NB4 (cell line): ENCODE data around the gene BACE1.

Source experiments
- CTCF ChIP-seq: IDR thresholded peaks from one replicate; pipeline ENCODE4 v1.5.1; 2012; ENCODE audit warnings: low read depth, low read length
- POLR2A ChIP-seq: IDR thresholded peaks from 2 replicates; pipeline ENCODE4 v1.6.1; 2011; ENCODE audit warnings: mild to moderate bottlenecking; ENCODE audit not compliant: insufficient read length; ENCODE audit errors: extremely low read depth
- TF ChIP-seq, protein P1 (sequence below): IDR thresholded peaks from 2 replicates; pipeline ENCODE4 v1.6.1; 2011; ENCODE audit warnings: low read depth, low read length

DNA sequence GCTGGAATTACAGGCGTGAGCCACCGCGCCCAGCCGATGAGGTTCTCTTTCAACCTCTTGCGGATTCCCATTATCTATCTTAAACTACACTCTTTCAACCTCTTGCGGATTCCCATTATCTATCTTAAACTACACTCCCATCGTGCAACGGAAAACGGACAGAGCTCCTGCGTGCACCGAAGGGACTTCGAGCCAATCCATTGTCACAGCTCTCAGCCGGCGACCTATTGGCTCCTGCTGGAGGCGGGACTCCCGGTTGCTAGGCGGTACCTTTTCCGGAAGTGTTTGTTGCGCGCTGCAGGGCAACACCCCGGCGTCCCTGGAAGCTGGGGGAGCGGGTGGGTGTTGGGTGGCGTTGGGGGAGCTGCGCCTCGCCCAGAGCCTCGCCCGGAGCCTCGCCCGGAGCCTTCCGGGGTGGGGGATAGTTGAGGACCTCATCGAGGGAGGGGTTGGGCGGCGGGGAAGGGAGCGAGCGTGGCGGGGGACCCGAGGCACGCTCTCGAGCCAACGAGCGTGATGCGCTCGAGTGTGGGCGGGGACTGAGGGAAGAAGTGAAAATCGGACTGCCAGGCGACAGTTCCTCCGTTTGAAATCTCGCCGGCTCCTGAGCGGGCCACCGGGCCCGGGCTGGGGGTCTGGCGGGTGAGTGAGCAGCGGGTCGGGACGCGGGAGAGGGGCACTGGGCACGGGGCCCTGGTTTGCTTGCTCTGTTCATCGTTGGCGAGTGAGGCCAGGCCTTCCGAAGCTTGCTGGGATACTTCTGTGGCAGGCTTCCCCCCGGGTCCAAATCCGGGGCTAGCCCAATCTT lies 11.7 kb upstream of the BACE1 start, which contains the start of gene CEP164:
- no peak for TF ChIP-seq CTCF
- TF ChIP-seq, protein P1, sequence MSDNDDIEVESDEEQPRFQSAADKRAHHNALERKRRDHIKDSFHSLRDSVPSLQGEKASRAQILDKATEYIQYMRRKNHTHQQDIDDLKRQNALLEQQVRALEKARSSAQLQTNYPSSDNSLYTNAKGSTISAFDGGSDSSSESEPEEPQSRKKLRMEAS: no peak; the same call in 1 of the 2 replicates
- TF ChIP-seq POLR2A: no peak
